ENCODE data around the gene PTH2R.

DNA sequence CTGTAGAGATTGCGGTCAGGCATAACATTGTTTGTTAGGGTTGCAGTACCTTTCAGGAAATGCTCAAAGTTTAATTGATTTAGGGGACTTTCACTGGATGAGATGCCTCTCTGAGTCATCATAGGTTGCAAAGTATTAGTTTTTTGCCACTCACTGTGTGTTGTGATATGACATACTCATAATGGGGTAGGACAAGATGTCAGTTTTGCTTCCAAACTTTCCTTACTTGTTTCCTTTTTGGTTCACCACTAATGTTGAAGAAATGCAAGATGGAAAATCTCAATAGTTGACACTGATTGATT, 35.0 kb upstream of the PTH2R start:
- TF ChIP-seq POLR2A (IDR thresholded peaks at IDR 0.05; ENCODE audit: low read depth, low read length) (no peak), CEBPB (IDR thresholded peaks at IDR 0.05; ENCODE audit: low read depth, low read length) (no peak), SMC3 (IDR thresholded peaks at IDR 0.05; ENCODE audit: low read depth, low read length) (no peak), CHD1 (IDR thresholded peaks at IDR 0.05; ENCODE audit: low read depth, low read length) (no peak), RCOR1 (IDR thresholded peaks at IDR 0.05; ENCODE audit: insufficient replicate concordance, low read length) (no peak), RAD21 (IDR thresholded peaks at IDR 0.05; ENCODE audit: low read length) (no peak), FOS (IDR thresholded peaks at IDR 0.05; ENCODE audit: low read depth, low read length) (no peak), MXI1 (IDR thresholded peaks at IDR 0.05; ENCODE audit: borderline replicate concordance, low read depth, low read length) (no peak), NFE2L2 (IDR thresholded peaks at IDR 0.05; ENCODE audit: low read depth, low read length) (no peak)
- TF ChIP-seq, protein P1, sequence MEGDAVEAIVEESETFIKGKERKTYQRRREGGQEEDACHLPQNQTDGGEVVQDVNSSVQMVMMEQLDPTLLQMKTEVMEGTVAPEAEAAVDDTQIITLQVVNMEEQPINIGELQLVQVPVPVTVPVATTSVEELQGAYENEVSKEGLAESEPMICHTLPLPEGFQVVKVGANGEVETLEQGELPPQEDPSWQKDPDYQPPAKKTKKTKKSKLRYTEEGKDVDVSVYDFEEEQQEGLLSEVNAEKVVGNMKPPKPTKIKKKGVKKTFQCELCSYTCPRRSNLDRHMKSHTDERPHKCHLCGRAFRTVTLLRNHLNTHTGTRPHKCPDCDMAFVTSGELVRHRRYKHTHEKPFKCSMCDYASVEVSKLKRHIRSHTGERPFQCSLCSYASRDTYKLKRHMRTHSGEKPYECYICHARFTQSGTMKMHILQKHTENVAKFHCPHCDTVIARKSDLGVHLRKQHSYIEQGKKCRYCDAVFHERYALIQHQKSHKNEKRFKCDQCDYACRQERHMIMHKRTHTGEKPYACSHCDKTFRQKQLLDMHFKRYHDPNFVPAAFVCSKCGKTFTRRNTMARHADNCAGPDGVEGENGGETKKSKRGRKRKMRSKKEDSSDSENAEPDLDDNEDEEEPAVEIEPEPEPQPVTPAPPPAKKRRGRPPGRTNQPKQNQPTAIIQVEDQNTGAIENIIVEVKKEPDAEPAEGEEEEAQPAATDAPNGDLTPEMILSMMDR (conservative IDR thresholded peaks at IDR 0.05; ENCODE audit: low read depth, low read length) = no peak
- TF ChIP-seq, protein P2, sequence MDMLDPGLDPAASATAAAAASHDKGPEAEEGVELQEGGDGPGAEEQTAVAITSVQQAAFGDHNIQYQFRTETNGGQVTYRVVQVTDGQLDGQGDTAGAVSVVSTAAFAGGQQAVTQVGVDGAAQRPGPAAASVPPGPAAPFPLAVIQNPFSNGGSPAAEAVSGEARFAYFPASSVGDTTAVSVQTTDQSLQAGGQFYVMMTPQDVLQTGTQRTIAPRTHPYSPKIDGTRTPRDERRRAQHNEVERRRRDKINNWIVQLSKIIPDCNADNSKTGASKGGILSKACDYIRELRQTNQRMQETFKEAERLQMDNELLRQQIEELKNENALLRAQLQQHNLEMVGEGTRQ (IDR thresholded peaks at IDR 0.05; ENCODE audit: low read depth, low read length) = no peak
- TF ChIP-seq, protein P3, sequence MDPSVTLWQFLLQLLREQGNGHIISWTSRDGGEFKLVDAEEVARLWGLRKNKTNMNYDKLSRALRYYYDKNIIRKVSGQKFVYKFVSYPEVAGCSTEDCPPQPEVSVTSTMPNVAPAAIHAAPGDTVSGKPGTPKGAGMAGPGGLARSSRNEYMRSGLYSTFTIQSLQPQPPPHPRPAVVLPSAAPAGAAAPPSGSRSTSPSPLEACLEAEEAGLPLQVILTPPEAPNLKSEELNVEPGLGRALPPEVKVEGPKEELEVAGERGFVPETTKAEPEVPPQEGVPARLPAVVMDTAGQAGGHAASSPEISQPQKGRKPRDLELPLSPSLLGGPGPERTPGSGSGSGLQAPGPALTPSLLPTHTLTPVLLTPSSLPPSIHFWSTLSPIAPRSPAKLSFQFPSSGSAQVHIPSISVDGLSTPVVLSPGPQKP (IDR thresholded peaks at IDR 0.05; ENCODE audit: borderline replicate concordance, low read depth, low read length) = no peak

Measured in IMR-90 (cell line).